WTC11 (cell line): Measurements from ENCODE around the gene GLUD2. TPM values are rescaled to one million over a fixed set of nuclear protein-coding genes. Genes with fewer than 3 reads are reported as not detected.

Experiments
- ATAC-seq: fragments of 200-7000 bp; cut with Tn5 transposase; 2 replicates; pipeline ENCODE4 v1.10.0; 2021; ENCODE audit warnings: mild to moderate bottlenecking, moderate library complexity
- CTCF ChIA-PET: fragments of 300-600 bp; sonication (Branson Sonifier 250); formaldehyde crosslinking; loops from one replicate; lab custom pipeline; 2021; ENCODE audit warnings: antibody characterized with exemption; lab: Charles Lee
- POLR2A ChIA-PET: fragments of 350-600 bp; sonication (Branson Sonifier 250); formaldehyde crosslinking; loops from one replicate; lab custom pipeline; 2021; ENCODE audit warnings: antibody characterized with exemption; lab: Charles Lee
- DNase-seq: peaks from one replicate; pipeline ENCODE4 v3.0.0; 2021; ENCODE audit warnings: low spot score
- H3K27ac Mint-ChIP-seq: 2 replicates; pipeline ENCODE4 v1.8.0; 2021; ENCODE audit warnings: mixed read lengths
- H3K27me3 Mint-ChIP-seq: 2 replicates; pipeline ENCODE4 v1.8.0; 2021; ENCODE audit warnings: low read depth, mild to moderate bottlenecking, moderate library complexity, mixed read lengths
- H3K36me3 Mint-ChIP-seq: 2 replicates; pipeline ENCODE4 v1.8.0; 2021; ENCODE audit warnings: mixed read lengths
- H3K4me1 Mint-ChIP-seq: 2 replicates; pipeline ENCODE4 v1.8.0; 2022; ENCODE audit warnings: mixed read lengths
- H3K4me3 Mint-ChIP-seq: 2 replicates; pipeline ENCODE4 v1.8.0; 2021; ENCODE audit warnings: mild to moderate bottlenecking, moderate library complexity, mixed read lengths
- H3K9me3 Mint-ChIP-seq: 2 replicates; pipeline ENCODE4 v1.8.0; 2021; ENCODE audit warnings: mixed read lengths
- ATF6 ChIP-seq: sonication (generic); formaldehyde crosslinking; IDR thresholded peaks from 2 replicates; pipeline ENCODE4 v1.8.1; 2023; ENCODE audit warnings: mild to moderate bottlenecking, missing genetic modification reagents
- CREM ChIP-seq: sonication (generic); formaldehyde crosslinking; IDR thresholded peaks from 2 replicates; pipeline ENCODE4 v1.8.1; 2022; ENCODE audit warnings: mild to moderate bottlenecking, missing genetic modification reagents, moderate library complexity
- ELF4 ChIP-seq: sonication (generic); formaldehyde crosslinking; IDR thresholded peaks from 2 replicates; pipeline ENCODE4 v1.8.1; 2022; ENCODE audit warnings: low read depth, mild to moderate bottlenecking, moderate library complexity, missing genetic modification reagents
- ESRRA ChIP-seq: sonication (generic); formaldehyde crosslinking; IDR thresholded peaks from 2 replicates; pipeline ENCODE4 v1.8.1; 2022; ENCODE audit warnings: mild to moderate bottlenecking, missing genetic modification reagents, borderline replicate concordance
- FOXK1 ChIP-seq: sonication (generic); formaldehyde crosslinking; IDR thresholded peaks from 2 replicates; pipeline ENCODE4 v1.8.0; 2022; ENCODE audit warnings: mild to moderate bottlenecking, moderate library complexity, missing genetic modification reagents
- GTF2I ChIP-seq: fragments of 250-450 bp; sonication (Bioruptor Pico); conservative IDR thresholded peaks from 2 replicates; pipeline ENCODE4 v1.4.0; 2021; ENCODE audit warnings: mild to moderate bottlenecking
- ZNF121 ChIP-seq: sonication (generic); formaldehyde crosslinking; IDR thresholded peaks from 2 replicates; pipeline ENCODE4 v1.8.0; 2023; ENCODE audit warnings: missing genetic modification reagents
- ZNF317 ChIP-seq: sonication (generic); formaldehyde crosslinking; IDR thresholded peaks from 2 replicates; pipeline ENCODE4 v1.8.1; 2023; ENCODE audit warnings: low read depth, mild to moderate bottlenecking, moderate library complexity, missing genetic modification reagents, borderline replicate concordance
- ZNF532 ChIP-seq: fragments of 250-450 bp; sonication (Bioruptor Pico); IDR thresholded peaks from 2 replicates; pipeline ENCODE4 v1.9.0; 2021; ENCODE audit warnings: mild to moderate bottlenecking, borderline replicate concordance
- total RNA-seq: library from RNA; stranded (reverse); gene quantifications from 3 replicates; pipeline ENCODE4 v1.2.3, GENCODE V29; 2021
- TF ChIP-seq, protein P1 (sequence below): fragments of 250-450 bp; sonication (Bioruptor Pico); IDR thresholded peaks from 2 replicates; pipeline ENCODE4 v2.1.2; 2022; ENCODE audit warnings: mild to moderate bottlenecking, moderate library complexity
- TF ChIP-seq, protein P2 (sequence below): sonication (generic); formaldehyde crosslinking; IDR thresholded peaks from 2 replicates; pipeline ENCODE4 v1.8.1; 2023; ENCODE audit warnings: mild to moderate bottlenecking, missing genetic modification reagents, borderline replicate concordance

GLUD2 gene
- total RNA-seq, 1 experiment from 2014 or later, result 0.57 TPM

DNA sequence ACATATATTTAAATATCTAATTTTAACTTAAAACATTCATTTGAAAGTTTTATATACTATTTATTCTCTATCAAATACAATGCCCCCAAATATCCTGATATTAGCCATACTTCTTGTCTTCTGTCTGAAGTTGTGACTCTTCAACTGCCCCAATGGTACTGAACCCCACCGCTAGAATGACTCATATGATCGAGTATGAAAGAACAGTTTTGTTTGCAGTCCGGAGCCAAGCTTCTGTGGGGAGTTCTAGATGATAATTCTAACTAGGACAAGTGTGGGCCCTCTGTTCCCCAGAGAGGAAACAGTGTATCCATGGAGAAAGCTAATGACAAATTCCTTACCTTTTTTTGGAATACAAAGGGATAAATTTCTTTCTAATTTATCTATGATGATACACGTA lies 37.2 kb upstream of the GLUD2 start:
- Mint-ChIP-seq H3K4me3 (no peak overlapping the region), H3K9me3 (no peaks in the 10 kb centered on the region), H3K36me3 (no peaks in the 10 kb centered on the region), H3K27me3 (peaks cover 4% of the 10 kb centered on the region; the same call in 1 of the 2 replicates), H3K27ac (no peak overlapping the region), H3K4me1 (peaks cover 12% of the 10 kb centered on the region)
- POLR2A ChIA-PET, result no interaction called here
- TF ChIP-seq ZNF317 (no peak), GTF2I (CRISPR knock-in tag) (no peak)
- CTCF ChIA-PET, result no interaction called here
- no peak for ATAC-seq
- no peak for DNase-seq

GRCh38 chrX:121011254-121011653 lies 36.2 kb upstream of the GLUD2 start:
- peaks cover 4% of the 10 kb centered on the region; the same call in 1 of the 2 replicates for H3K27me3 Mint-ChIP-seq
- H3K4me1 Mint-ChIP-seq, result peaks cover 12% of the 10 kb centered on the region
- no peak overlapping the region for H3K27ac Mint-ChIP-seq
- DNase-seq (no peak), ATAC-seq (no peak)
- H3K9me3 Mint-ChIP-seq, result no peaks in the 10 kb centered on the region
- POLR2A ChIA-PET, result no interaction called here
- no peaks in the 10 kb centered on the region for H3K36me3 Mint-ChIP-seq
- TF ChIP-seq FOXK1 (no peak), ESRRA (CRISPR knock-in tag) (no peak), ZNF121 (CRISPR knock-in tag) (no peak), CREM (no peak), ZNF532 (CRISPR knock-in tag) (no peak), ATF6 (CRISPR knock-in tag) (no peak), ELF4 (CRISPR knock-in tag) (no peak)
- TF ChIP-seq, protein P1, sequence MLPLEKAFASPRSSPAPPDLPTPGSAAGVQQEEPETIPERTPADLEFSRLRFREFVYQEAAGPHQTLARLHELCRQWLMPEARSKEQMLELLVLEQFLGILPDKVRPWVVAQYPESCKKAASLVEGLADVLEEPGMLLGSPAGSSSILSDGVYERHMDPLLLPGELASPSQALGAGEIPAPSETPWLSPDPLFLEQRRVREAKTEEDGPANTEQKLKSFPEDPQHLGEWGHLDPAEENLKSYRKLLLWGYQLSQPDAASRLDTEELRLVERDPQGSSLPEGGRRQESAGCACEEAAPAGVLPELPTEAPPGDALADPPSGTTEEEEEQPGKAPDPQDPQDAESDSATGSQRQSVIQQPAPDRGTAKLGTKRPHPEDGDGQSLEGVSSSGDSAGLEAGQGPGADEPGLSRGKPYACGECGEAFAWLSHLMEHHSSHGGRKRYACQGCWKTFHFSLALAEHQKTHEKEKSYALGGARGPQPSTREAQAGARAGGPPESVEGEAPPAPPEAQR (CRISPR knock-in tag), result no peak
- TF ChIP-seq, protein P2, sequence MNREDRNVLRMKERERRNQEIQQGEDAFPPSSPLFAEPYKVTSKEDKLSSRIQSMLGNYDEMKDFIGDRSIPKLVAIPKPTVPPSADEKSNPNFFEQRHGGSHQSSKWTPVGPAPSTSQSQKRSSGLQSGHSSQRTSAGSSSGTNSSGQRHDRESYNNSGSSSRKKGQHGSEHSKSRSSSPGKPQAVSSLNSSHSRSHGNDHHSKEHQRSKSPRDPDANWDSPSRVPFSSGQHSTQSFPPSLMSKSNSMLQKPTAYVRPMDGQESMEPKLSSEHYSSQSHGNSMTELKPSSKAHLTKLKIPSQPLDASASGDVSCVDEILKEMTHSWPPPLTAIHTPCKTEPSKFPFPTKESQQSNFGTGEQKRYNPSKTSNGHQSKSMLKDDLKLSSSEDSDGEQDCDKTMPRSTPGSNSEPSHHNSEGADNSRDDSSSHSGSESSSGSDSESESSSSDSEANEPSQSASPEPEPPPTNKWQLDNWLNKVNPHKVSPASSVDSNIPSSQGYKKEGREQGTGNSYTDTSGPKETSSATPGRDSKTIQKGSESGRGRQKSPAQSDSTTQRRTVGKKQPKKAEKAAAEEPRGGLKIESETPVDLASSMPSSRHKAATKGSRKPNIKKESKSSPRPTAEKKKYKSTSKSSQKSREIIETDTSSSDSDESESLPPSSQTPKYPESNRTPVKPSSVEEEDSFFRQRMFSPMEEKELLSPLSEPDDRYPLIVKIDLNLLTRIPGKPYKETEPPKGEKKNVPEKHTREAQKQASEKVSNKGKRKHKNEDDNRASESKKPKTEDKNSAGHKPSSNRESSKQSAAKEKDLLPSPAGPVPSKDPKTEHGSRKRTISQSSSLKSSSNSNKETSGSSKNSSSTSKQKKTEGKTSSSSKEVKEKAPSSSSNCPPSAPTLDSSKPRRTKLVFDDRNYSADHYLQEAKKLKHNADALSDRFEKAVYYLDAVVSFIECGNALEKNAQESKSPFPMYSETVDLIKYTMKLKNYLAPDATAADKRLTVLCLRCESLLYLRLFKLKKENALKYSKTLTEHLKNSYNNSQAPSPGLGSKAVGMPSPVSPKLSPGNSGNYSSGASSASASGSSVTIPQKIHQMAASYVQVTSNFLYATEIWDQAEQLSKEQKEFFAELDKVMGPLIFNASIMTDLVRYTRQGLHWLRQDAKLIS (CRISPR knock-in tag), result no peak
- CTCF ChIA-PET, result no interaction called here
- no peak overlapping the region for H3K4me3 Mint-ChIP-seq
